Measurements from ENCODE around the gene SEMA3D.

SEMA3D gene

GRCh38 chr7:85074016-85074415 lies 112.8 kb downstream of the SEMA3D start:
- DNase-seq, result no peak

- no peak for DNase-seq
These were observed 115.8 kb downstream of the SEMA3D start for GRCh38 chr7:85070967-85071628.

- no peak for DNase-seq
These were observed 118.1 kb downstream of the SEMA3D start for GRCh38 chr7:85068799-85069198.

- DNase-seq, result no peak
These were observed 119.5 kb downstream of the SEMA3D start for GRCh38 chr7:85067371-85067770.

- DNase-seq, result no peak
These were observed 120.9 kb downstream of the SEMA3D start for GRCh38 chr7:85065888-85066485.

- DNase-seq, result no peak
These were observed 121.5 kb downstream of the SEMA3D start for GRCh38 chr7:85065306-85065705.

- DNase-seq, result no peak
These were observed 124.2 kb downstream of the SEMA3D start for GRCh38 chr7:85062651-85063050.

GRCh38 chr7:85061456-85061855 lies 125.4 kb downstream of the SEMA3D start:
- DNase-seq, result no peak

GRCh38 chr7:85060696-85061095 lies 126.2 kb downstream of the SEMA3D start:
- DNase-seq, result no peak

- no peak for DNase-seq
These were observed 130.9 kb downstream of the SEMA3D start for GRCh38 chr7:85055906-85056305.

- DNase-seq, result no peak
These were observed 131.7 kb downstream of the SEMA3D start for GRCh38 chr7:85055196-85055595.

- DNase-seq, result no peak
These were observed 132.6 kb downstream of the SEMA3D start for GRCh38 chr7:85054306-85054705.

- DNase-seq, result no peak
These were observed 134.0 kb downstream of the SEMA3D start for GRCh38 chr7:85052894-85053293.

- no peak for DNase-seq
These were observed 134.7 kb downstream of the SEMA3D start for GRCh38 chr7:85052056-85052737.

- DNase-seq, result no peak
These were observed 140.3 kb downstream of the SEMA3D start for GRCh38 chr7:85046534-85046933.

GRCh38 chr7:85041605-85042216 lies 145.1 kb downstream of the SEMA3D start:
- DNase-seq, result no peak

GRCh38 chr7:85039196-85039923 lies 147.5 kb downstream of the SEMA3D start:
- DNase-seq, result no peak

- no peak for DNase-seq
These were observed 148.4 kb downstream of the SEMA3D start for GRCh38 chr7:85038466-85038865.

- no peak for DNase-seq
These were observed 153.6 kb downstream of the SEMA3D start for GRCh38 chr7:85033263-85033662.

GRCh38 chr7:85031475-85031874 lies 155.4 kb downstream of the SEMA3D start:
- no peak for DNase-seq

- DNase-seq, result no peak
These were observed 156.0 kb downstream of the SEMA3D start for GRCh38 chr7:85030893-85031292.

- no peak for DNase-seq
These were observed 161.5 kb downstream of the SEMA3D start for GRCh38 chr7:85025312-85025756.

- no peak for DNase-seq
These were observed 162.9 kb downstream of the SEMA3D start for GRCh38 chr7:85023916-85024315.

Measured in activated CD4-positive, alpha-beta T cell treated with anti-CD3 and anti-CD28 coated beads, Interleukin-2, amount 50 U/mL, for 1 hour (primary cell).